Sigmoid colon (tissue), 4 donors: ENCODE data around the gene CLEC16A.

Experiments used
- EP300 ChIP-seq, 4 donors: sonication (generic); formaldehyde crosslinking; IDR thresholded peaks; one replicate each; pipeline ENCODE4 v1.6.1; 2017; ENCODE audit warnings: antibody characterized with exemption in 4 of 4
- POLR2A ChIP-seq, 2 donors: fragments of 450-650 bp; IDR thresholded peaks; one replicate each; pipeline ENCODE4 v1.6.1; 2016; ENCODE audit warnings: antibody characterized with exemption in 2 of 2, mild to moderate bottlenecking in 2 of 2, moderate library complexity in 2 of 2
- POLR2AphosphoS5 ChIP-seq, 4 donors: sonication (generic); formaldehyde crosslinking; IDR thresholded peaks; one replicate each; pipeline ENCODE4 v1.6.1; 2017; ENCODE audit warnings: antibody characterized with exemption in 4 of 4
- TF ChIP-seq, protein P1 (sequence below), 4 experiments: fragments of 450-650 bp in 3 of 4; fragments of 200-600 bp in 1 of 4; IDR thresholded peaks; one replicate each; pipeline ENCODE4 v1.5.1; 2016 to 2019; ENCODE audit warnings: antibody characterized with exemption in 4 of 4, mild to moderate bottlenecking in 3 of 4, moderate library complexity in 2 of 4

DNA sequence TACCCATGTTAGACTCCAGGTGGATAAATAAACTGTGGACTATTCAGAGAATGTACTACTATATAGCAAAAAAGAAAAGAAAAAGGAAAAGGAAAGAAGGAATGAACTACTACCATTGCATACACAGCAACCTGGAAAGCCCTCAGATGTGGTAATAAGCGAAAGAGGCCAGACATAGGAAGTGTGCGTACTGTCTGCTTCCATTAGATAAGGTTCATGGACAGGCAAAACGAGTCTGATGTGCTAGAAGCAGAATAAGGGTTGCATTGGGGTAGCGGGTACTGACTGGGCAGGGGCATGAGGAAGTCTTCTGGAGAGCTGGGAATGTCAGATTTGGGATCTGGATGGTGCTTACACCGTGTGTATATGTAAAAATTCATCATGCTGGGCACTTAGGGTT, 21.8 kb downstream of the CLEC16A start:
- TF ChIP-seq, protein P1, sequence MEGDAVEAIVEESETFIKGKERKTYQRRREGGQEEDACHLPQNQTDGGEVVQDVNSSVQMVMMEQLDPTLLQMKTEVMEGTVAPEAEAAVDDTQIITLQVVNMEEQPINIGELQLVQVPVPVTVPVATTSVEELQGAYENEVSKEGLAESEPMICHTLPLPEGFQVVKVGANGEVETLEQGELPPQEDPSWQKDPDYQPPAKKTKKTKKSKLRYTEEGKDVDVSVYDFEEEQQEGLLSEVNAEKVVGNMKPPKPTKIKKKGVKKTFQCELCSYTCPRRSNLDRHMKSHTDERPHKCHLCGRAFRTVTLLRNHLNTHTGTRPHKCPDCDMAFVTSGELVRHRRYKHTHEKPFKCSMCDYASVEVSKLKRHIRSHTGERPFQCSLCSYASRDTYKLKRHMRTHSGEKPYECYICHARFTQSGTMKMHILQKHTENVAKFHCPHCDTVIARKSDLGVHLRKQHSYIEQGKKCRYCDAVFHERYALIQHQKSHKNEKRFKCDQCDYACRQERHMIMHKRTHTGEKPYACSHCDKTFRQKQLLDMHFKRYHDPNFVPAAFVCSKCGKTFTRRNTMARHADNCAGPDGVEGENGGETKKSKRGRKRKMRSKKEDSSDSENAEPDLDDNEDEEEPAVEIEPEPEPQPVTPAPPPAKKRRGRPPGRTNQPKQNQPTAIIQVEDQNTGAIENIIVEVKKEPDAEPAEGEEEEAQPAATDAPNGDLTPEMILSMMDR (IDR thresholded peaks at IDR 0.05), result no peak
- no peak for TF ChIP-seq POLR2AphosphoS5 (IDR thresholded peaks at IDR 0.05)
- TF ChIP-seq POLR2A (IDR thresholded peaks at IDR 0.05), result no peak
- no peak for TF ChIP-seq EP300 (IDR thresholded peaks at IDR 0.05)
